ENCODE results near the gene ANGPT4.

- TF ChIP-seq CTCF (IDR thresholded peaks at IDR 0.05; ENCODE audit: low read depth, low read length) (no peak), POLR2A (IDR thresholded peaks at IDR 0.05; ENCODE audit: extremely low read depth, insufficient read length) (no peak), MAX (IDR thresholded peaks at IDR 0.05; ENCODE audit: low read depth, low read length) (no peak)
Measured at GRCh38 chr20:824916-825315, 91.2 kb downstream of the ANGPT4 start.
